SJCRH30 (cell line): Measurements from ENCODE around the gene NTSR2. TPM values are rescaled to one million over a fixed set of nuclear protein-coding genes. Genes with fewer than 3 reads are reported as not detected.

Experiments used
- DNase-seq, 2 experiments: peaks; one replicate each; pipeline ENCODE4 v3.0.0-alpha.2; 2015 to 2020
- H3K27ac ChIP-seq: fragments of 250-450 bp; sonication (Bioruptor Pico); 2 replicates; pipeline ENCODE4 v1.5.1; 2020; ENCODE audit warnings: mild to moderate bottlenecking, moderate library complexity
- H3K27me3 ChIP-seq: fragments of 250-450 bp; sonication (Bioruptor Pico); 2 replicates; pipeline ENCODE4 v1.5.1; 2020; ENCODE audit warnings: mild to moderate bottlenecking, moderate library complexity
- H3K36me3 ChIP-seq: fragments of 250-450 bp; sonication (Bioruptor Pico); 2 replicates; pipeline ENCODE4 v1.5.1; 2020; ENCODE audit warnings: mild to moderate bottlenecking, moderate library complexity
- H3K4me1 ChIP-seq: fragments of 250-450 bp; sonication (Bioruptor Pico); 2 replicates; pipeline ENCODE4 v1.5.1; 2020; ENCODE audit warnings: mild to moderate bottlenecking, moderate library complexity
- H3K4me3 ChIP-seq: fragments of 250-450 bp; sonication (Bioruptor Pico); 2 replicates; pipeline ENCODE4 v1.5.1; 2020; ENCODE audit warnings: mild to moderate bottlenecking, moderate library complexity
- H3K9me3 ChIP-seq: fragments of 250-450 bp; sonication (Bioruptor Pico); replicated peaks from 2 replicates; pipeline ENCODE4 v1.5.1; 2020; ENCODE audit warnings: mild to moderate bottlenecking, moderate library complexity
- total RNA-seq: library from RNA; depleted of rRNA; stranded (reverse); fragments of >200 nt; shearing (Covaris generic); gene quantifications from 2 replicates; pipeline ENCODE4 v1.2.3, GENCODE V29; 2014

Gene NTSR2
- total RNA-seq, 1 experiment from 2014 or later, result not detected

- no peaks in the 10 kb centered on the region for H3K27me3 ChIP-seq
- no peak overlapping the region for H3K4me3 ChIP-seq
- H3K36me3 ChIP-seq, result no peaks in the 10 kb centered on the region
- no peak for DNase-seq
- no peaks in the 10 kb centered on the region for H3K4me1 ChIP-seq
- no peak overlapping the region for H3K27ac ChIP-seq
- no peaks in the 10 kb centered on the region for H3K9me3 ChIP-seq
These were observed 47.4 kb downstream of the NTSR2 start for GRCh38 chr2:11622611-11623010.

- Histone ChIP-seq H3K36me3 (no peaks in the 10 kb centered on the region), H3K27ac (no peak overlapping the region), H3K4me1 (no peaks in the 10 kb centered on the region), H3K4me3 (no peak overlapping the region), H3K9me3 (no peaks in the 10 kb centered on the region), H3K27me3 (no peaks in the 10 kb centered on the region)
- DNase-seq, result no peak
These were observed 48.6 kb downstream of the NTSR2 start for GRCh38 chr2:11621410-11621809.

DNA sequence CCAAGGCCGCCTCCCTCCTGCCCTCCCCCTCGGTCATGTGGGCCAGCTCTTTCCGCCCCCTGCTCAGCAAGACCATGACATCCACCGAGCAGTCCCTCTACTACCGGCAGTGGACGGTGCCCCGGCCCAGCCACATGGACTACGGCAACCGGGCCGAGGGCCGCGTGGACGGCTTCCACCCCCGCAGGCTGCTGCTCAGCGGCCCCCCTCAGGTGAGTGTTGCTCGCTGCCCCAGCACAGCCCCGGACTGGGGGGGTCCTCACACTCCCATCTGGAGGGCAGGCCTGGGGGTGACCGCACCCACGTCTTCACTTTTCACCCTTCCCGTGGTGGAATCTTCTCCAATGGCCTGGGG lies 51.3 kb downstream of the NTSR2 start:
- Histone ChIP-seq H3K4me1 (no peaks in the 10 kb centered on the region), H3K4me3 (no peak overlapping the region), H3K36me3 (no peaks in the 10 kb centered on the region), H3K27me3 (no peaks in the 10 kb centered on the region), H3K27ac (no peak overlapping the region), H3K9me3 (no peaks in the 10 kb centered on the region)
- no peak for DNase-seq

DNA sequence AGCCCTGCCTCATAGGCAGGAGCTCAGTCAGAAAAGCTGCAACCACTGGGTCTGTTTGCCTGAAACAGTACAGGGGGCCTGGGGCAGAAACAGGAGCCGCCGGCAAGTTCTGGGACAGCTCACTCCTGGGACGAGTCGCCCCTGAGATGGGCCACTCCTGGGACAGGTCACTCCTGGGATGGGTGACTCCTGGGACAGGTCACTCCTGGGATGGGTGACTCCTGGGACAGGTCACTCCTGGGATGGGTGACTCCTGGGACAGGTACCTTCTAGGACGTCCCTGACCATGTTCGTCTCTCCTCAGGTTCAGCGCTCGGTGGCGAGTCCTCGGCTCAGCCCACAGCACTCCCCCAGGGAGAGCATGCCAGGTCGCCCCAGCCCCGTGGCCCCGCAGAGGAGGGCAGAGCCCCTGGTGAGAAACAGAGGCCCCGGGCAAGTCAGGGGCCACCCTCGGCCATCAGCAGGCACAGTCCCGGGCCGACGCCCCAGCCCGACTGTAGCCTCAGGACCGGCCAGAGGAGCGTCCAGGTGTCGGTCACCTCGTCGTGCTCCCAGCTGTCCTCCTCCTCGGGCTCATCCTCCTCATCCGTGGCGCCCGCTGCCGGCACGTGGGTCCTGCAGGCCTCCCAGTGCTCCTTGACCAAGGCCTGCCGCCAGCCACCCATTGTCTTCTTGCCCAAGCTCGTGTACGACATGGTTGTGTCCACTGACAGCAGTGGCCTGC lies 51.8 kb downstream of the NTSR2 start:
- H3K27me3 ChIP-seq, result no peaks in the 10 kb centered on the region
- H3K9me3 ChIP-seq, result no peaks in the 10 kb centered on the region
- H3K27ac ChIP-seq, result no peak overlapping the region
- DNase-seq, result no peak
- H3K4me3 ChIP-seq, result no peak overlapping the region
- H3K36me3 ChIP-seq, result no peaks in the 10 kb centered on the region
- H3K4me1 ChIP-seq, result no peaks in the 10 kb centered on the region

GRCh38 chr2:11617527-11617926 lies 52.5 kb downstream of the NTSR2 start:
- no peak overlapping the region for H3K27ac ChIP-seq
- DNase-seq, result no peak
- no peaks in the 10 kb centered on the region for H3K27me3 ChIP-seq
- no peaks in the 10 kb centered on the region for H3K9me3 ChIP-seq
- H3K36me3 ChIP-seq, result no peaks in the 10 kb centered on the region
- no peaks in the 10 kb centered on the region for H3K4me1 ChIP-seq
- H3K4me3 ChIP-seq, result no peak overlapping the region

DNA sequence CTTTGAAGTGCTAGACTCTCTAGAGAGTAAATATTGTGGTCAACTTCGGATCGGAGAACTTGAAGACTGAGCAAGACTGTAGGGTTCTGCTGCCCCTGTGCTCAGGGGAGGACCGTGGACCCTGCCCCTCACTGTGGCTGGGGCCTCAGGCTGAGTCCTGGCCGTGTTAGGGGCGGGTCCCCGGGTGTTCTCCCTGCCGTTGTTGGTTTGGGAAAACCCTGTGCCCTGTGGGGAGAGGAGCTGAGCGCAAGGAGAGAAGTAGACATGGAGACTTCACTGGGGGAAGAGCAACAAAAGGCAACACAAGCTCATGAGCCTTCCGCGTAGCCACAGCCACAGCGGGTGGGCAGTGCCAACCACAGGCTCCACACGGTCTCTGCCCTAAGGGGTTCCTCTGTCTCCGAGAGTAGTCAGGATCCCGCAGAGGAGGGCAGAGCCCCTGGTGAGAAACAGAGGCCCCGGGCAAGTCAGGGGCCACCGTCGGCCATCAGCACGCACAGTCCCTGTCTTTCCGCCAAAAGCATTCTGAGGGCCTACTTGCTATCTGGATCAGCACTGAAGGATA lies 53.1 kb downstream of the NTSR2 start:
- Histone ChIP-seq H3K9me3 (no peaks in the 10 kb centered on the region), H3K27ac (no peak overlapping the region), H3K36me3 (no peaks in the 10 kb centered on the region), H3K27me3 (no peaks in the 10 kb centered on the region), H3K4me3 (no peak overlapping the region), H3K4me1 (no peaks in the 10 kb centered on the region)
- DNase-seq, result no peak

GRCh38 chr2:11616097-11616687 lies 53.8 kb downstream of the NTSR2 start:
- H3K4me1 ChIP-seq, result no peaks in the 10 kb centered on the region
- H3K36me3 ChIP-seq, result no peaks in the 10 kb centered on the region
- no peaks in the 10 kb centered on the region for H3K9me3 ChIP-seq
- H3K4me3 ChIP-seq, result no peak overlapping the region
- H3K27ac ChIP-seq, result no peak overlapping the region
- no peaks in the 10 kb centered on the region for H3K27me3 ChIP-seq
- DNase-seq, result no peak

DNA sequence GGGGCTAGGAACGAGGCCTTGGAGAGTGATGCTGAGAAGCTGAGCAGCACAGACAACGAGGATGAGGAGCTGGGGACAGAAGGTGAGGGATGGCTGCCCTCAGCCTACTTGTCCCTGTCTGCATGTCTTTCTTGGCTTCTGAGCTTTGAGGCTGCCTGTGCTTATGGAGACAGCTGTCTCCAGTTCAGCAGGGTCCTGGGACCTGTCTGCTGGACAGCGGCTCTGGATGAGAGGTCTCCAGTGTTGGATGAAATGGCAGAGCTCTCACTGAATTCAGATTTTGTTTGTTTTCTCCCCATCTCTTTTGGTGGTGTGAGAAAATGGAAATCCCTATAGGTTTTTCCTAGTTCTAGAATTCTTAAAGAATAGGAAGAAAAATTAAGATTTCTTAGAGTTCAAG lies 54.8 kb downstream of the NTSR2 start:
- Histone ChIP-seq H3K9me3 (no peaks in the 10 kb centered on the region), H3K27ac (no peak overlapping the region)

GRCh38 chr2:11613297-11613696 lies 56.7 kb downstream of the NTSR2 start:
- H3K4me1 ChIP-seq, result no peaks in the 10 kb centered on the region
- H3K9me3 ChIP-seq, result no peaks in the 10 kb centered on the region
- DNase-seq, result no peak
- H3K27ac ChIP-seq, result no peak overlapping the region
- H3K36me3 ChIP-seq, result no peaks in the 10 kb centered on the region
- no peaks in the 10 kb centered on the region for H3K27me3 ChIP-seq
- H3K4me3 ChIP-seq, result no peak overlapping the region

More for the DNA sequence above, 54.8 kb downstream of the NTSR2 start:
- DNase-seq, result no peak
- Histone ChIP-seq H3K4me1 (no peaks in the 10 kb centered on the region), H3K4me3 (no peak overlapping the region), H3K36me3 (no peaks in the 10 kb centered on the region), H3K27me3 (no peaks in the 10 kb centered on the region)

DNA sequence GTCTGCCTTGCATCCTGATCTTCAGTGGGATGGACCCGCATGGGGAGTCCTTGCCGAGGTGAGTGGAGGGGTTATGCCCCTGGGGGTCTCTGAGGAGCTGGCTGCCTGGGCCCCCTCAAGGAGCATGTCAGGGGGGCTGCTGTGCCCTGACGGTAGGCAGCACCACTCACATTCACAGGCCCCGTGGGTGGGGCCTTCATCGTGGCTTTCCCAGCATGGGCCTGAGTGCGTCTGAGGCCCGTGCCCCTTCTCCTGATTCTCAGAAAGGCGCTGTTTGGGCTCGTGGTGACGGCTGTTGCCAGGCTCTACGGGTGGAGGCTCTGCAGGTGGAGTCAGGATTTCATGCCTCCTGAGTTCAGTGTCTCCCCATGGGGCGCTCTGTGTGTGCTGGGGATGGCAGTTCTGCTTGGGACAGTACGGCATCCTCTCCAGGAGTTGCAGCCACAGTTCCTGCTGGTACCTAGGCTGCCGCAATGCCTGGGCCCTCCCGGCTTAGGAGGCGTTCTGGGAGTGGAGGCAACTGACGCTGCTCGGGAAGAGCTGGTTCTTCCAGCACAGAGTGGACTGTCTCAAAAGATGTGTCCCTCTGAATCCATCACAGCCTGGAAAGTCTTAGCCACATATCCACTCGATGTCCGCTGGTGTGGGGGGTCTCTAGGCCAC lies 57.3 kb downstream of the NTSR2 start:
- DNase-seq, result no peak
- H3K36me3 ChIP-seq, result no peaks in the 10 kb centered on the region

DNA sequence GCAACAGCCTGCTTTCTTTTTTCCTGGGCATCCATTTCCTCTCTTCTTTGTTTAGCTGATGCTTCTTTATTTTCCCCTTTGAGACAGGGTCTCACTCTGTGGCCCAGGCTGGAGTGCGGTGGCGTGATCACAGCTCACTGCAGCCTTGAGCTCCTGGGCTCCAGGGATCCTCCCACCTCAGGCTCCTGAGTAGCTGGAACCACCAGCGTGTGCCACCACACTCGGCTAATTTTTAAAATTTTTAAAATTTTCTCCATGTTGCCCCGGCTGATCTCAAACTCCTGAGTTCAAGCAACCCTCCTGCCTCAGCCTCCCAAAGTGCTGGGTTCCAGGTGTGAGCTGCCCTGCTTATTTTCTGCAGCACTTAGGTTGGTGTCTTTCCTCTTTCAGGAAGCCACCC lies 58.7 kb downstream of the NTSR2 start:
- Histone ChIP-seq H3K4me3 (no peak overlapping the region), H3K27ac (no peak overlapping the region), H3K36me3 (no peaks in the 10 kb centered on the region), H3K9me3 (no peaks in the 10 kb centered on the region), H3K4me1 (no peaks in the 10 kb centered on the region), H3K27me3 (no peaks in the 10 kb centered on the region)
- DNase-seq, result no peak

More for the DNA sequence above, 57.3 kb downstream of the NTSR2 start:
- Histone ChIP-seq H3K27ac (no peak overlapping the region), H3K4me3 (no peak overlapping the region), H3K9me3 (no peaks in the 10 kb centered on the region), H3K4me1 (no peaks in the 10 kb centered on the region), H3K27me3 (no peaks in the 10 kb centered on the region)

- no peak overlapping the region for H3K27ac ChIP-seq
- H3K36me3 ChIP-seq, result no peaks in the 10 kb centered on the region
- no peaks in the 10 kb centered on the region for H3K27me3 ChIP-seq
- no peaks in the 10 kb centered on the region for H3K9me3 ChIP-seq
- H3K4me1 ChIP-seq, result no peaks in the 10 kb centered on the region
- no peak for DNase-seq
- no peak overlapping the region for H3K4me3 ChIP-seq
These were observed 59.3 kb downstream of the NTSR2 start for GRCh38 chr2:11610624-11611242.
